Bronchial epithelial cell (primary cell): ENCODE measurements around the gene SOHLH1. TPM values are rescaled to one million over a fixed set of nuclear protein-coding genes. Genes with fewer than 3 reads are reported as not detected.

Experiments used
- DNase-seq: peaks from one replicate; pipeline ENCODE4 v3.0.0-alpha.2; 2010; ENCODE audit warnings: low read depth
- FAIRE-seq: peaks from 2 replicates; lab custom pipeline; 2011; peaks lifted over from hg19 to GRCh38; lab: Jason Lieb, UNC
- H3K27me3 ChIP-seq: 2 replicates; pipeline ENCODE4 v1.5.1; 2011; ENCODE audit warnings: low read length; ENCODE audit not compliant: control insufficient read depth, insufficient read depth
- H3K36me3 ChIP-seq: 2 replicates; pipeline ENCODE4 v1.5.1; 2011; ENCODE audit warnings: low read length; ENCODE audit not compliant: control insufficient read depth, insufficient read depth
- H3K4me3 ChIP-seq: 2 replicates; pipeline ENCODE4 v1.5.1; 2011; ENCODE audit warnings: mild to moderate bottlenecking, low read depth, low read length, control low read depth
- CTCF ChIP-seq: IDR thresholded peaks from 2 replicates; pipeline ENCODE4 v1.5.1; 2011; ENCODE audit warnings: mild to moderate bottlenecking, moderate library complexity, low read length, control low read depth, inconsistent platforms; ENCODE audit not compliant: insufficient read depth, severe bottlenecking
- total RNA-seq: library from RNA; depleted of rRNA; stranded (reverse); fragments of >200 nt; gene quantifications from 2 replicates; pipeline ENCODE4 v1.2.1, GENCODE V29; 2014

The SOHLH1 gene
- total RNA-seq, 1 donor from 2014 or later, result not detected

- no peaks in the 10 kb centered on the region for H3K27me3 ChIP-seq
- DNase-seq (no peak), FAIRE-seq (no peak)
- H3K4me3 ChIP-seq, result no peak overlapping the region
- no peaks in the 10 kb centered on the region for H3K36me3 ChIP-seq
- no peak for TF ChIP-seq CTCF
Observed at GRCh38 chr9:135665795-135666189, 33.5 kb downstream of the SOHLH1 start.

DNA sequence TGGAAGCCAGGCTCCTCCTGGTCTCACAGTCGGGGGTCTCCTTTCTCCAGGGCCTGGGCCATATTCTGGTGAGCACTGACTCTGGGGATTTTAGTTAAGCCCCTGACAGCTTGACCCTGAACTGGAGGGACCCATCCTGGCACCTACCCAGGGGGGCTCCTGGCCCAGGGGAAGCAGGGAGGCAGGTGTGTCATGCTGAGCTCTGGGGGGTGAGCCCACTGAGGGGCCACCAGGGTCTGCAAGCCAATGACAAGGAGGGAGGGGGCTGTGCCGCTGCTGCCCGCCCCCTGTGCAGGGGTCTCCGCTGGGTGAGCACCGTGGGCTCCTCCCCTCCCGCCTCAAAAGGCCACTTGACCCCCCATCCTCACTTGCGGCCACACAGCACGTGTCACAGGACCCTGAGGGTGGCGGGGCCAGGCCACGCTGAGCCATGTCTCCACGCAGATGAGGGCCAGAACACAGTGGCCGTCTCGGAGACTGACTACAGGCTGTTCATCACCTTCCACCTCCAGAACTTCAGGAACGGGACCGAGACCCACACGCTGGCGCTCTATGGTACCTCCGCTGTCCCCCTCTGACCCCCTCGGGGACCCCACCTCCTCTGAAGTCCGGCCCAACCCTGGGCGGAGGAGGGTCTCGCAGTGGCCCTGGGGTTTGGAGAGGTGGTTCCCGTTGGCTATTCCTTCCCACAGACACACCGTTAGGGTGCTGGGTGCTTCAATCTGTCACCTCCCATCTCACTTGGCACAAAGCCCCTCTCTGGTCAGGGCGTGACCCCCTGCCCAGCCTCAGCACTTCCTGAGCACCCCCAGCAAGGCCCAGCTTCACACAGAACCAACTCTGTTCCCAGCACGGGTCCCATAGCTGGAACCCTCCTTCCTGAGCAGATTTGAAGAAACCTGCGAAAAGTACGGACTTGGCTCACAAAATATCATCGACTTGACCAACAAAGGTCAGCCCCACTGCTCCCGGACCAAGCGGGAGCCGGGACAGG, 34.2 kb downstream of the SOHLH1 start:
- Histone ChIP-seq H3K36me3 (no peaks in the 10 kb centered on the region), H3K27me3 (no peaks in the 10 kb centered on the region), H3K4me3 (no peak overlapping the region)
- FAIRE-seq (no peak), DNase-seq (no peak)
- TF ChIP-seq CTCF, result no peak

GRCh38 chr9:135664266-135664665, 35.0 kb downstream of the SOHLH1 start:
- FAIRE-seq (no peak), DNase-seq (no peak)
- Histone ChIP-seq H3K4me3 (no peak overlapping the region), H3K36me3 (no peaks in the 10 kb centered on the region), H3K27me3 (no peaks in the 10 kb centered on the region)
- TF ChIP-seq CTCF, result no peak

GRCh38 chr9:135663857-135664256, 35.4 kb downstream of the SOHLH1 start:
- Histone ChIP-seq H3K36me3 (no peaks in the 10 kb centered on the region), H3K4me3 (no peak overlapping the region), H3K27me3 (no peaks in the 10 kb centered on the region)
- no peak for TF ChIP-seq CTCF
- DNase-seq (no peak), FAIRE-seq (no peak)

DNA sequence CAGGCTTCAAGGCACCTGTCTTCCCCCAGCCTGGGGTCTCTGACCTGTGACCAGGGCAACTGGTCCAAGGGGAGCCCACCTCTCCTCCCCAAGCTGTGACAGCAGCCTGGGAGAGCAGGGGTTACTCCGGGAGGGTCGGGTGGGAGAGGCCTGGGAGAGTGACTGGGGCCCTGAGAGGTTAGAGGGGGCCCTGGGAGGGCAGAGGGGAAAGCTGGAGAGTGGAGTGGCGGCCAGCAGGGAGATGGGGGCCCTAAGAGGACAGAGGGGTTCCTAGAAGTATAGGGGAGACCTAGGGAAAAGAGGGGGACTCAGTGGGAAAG, 35.9 kb downstream of the SOHLH1 start:
- H3K4me3 ChIP-seq, result no peak overlapping the region
- FAIRE-seq, result no peak

More for the DNA sequence above, 35.9 kb downstream of the SOHLH1 start:
- TF ChIP-seq CTCF, result no peak
- Histone ChIP-seq H3K27me3 (no peaks in the 10 kb centered on the region), H3K36me3 (no peaks in the 10 kb centered on the region)
- DNase-seq, result no peak
